Lung (tissue), 12 donors: ENCODE measurements around the gene BTNL9. TPM values are rescaled to one million over a fixed set of nuclear protein-coding genes. Genes with fewer than 3 reads are reported as not detected.

ENCODE experiments used
- ATAC-seq: fragments of 200-7000 bp; cut with Tn5 transposase; one replicate; pipeline ENCODE4 v1.9.1; 2020; ENCODE audit warnings: moderate number of reproducible peaks; ENCODE audit not compliant: insufficient read depth, low FRiP score
- DNase-seq, 3 donors: peaks; one replicate each; pipeline ENCODE4 v3.0.0-alpha.2; 2013 to 2017
- H3K27ac ChIP-seq, 2 donors: one replicate each; pipeline ENCODE4 v1.5.1; 2013; ENCODE audit warnings: mild to moderate bottlenecking in 2 of 2, moderate library complexity in 2 of 2, control low read depth in 1 of 2, inconsistent platforms in 1 of 2, low read depth in 1 of 2, low read length in 1 of 2
- H3K27me3 ChIP-seq, 3 donors: one replicate each; pipeline ENCODE4 v1.5.1; 2013; ENCODE audit warnings: low read length in 2 of 3; ENCODE audit not compliant: control insufficient read depth in 3 of 3, insufficient read depth in 3 of 3
- H3K36me3 ChIP-seq, 4 donors: one replicate each; pipeline ENCODE4 v1.5.1; 2013; ENCODE audit warnings: low read length in 4 of 4, mild to moderate bottlenecking in 1 of 4, moderate library complexity in 1 of 4; ENCODE audit not compliant: control insufficient read depth in 4 of 4, insufficient read depth in 4 of 4
- H3K4me1 ChIP-seq, 5 donors: one replicate each; pipeline ENCODE4 v1.5.1; 2013; ENCODE audit warnings: low read length in 5 of 5, mild to moderate bottlenecking in 2 of 5, moderate library complexity in 1 of 5; ENCODE audit not compliant: control insufficient read depth in 5 of 5, insufficient read depth in 5 of 5
- H3K4me3 ChIP-seq: one replicate; pipeline ENCODE4 v1.5.1; 2013; ENCODE audit warnings: mild to moderate bottlenecking, control low read depth, moderate library complexity
- H3K9ac ChIP-seq, 2 donors: one replicate each; pipeline ENCODE4 v1.5.1; 2013; ENCODE audit warnings: low read length in 2 of 2, control low read depth in 1 of 2; ENCODE audit not compliant: insufficient read depth in 1 of 2
- H3K9me3 ChIP-seq, 4 donors: one replicate each; pipeline ENCODE4 v1.5.1; 2013; ENCODE audit warnings: low read length in 3 of 4, mild to moderate bottlenecking in 1 of 4, moderate library complexity in 1 of 4; ENCODE audit not compliant: control insufficient read depth in 4 of 4, insufficient read depth in 3 of 4
- CTCF ChIP-seq: IDR thresholded peaks from 2 replicates; pipeline ENCODE4 v1.5.1; 2012; ENCODE audit warnings: mild to moderate bottlenecking; ENCODE audit errors: control extremely low read depth, extremely low read depth
- WGBS, 2 donors: extraction: QIAGEN DNeasy Blood & Tissue Kit; methylation state at CpG; one replicate each; pipeline ENCODE4 v1.1.7; 2013; 5-methylcytosine and 5-hydroxymethylcytosine counted together
- polyA plus RNA-seq, 2 donors: library from polyadenylated mRNA; stranded (reverse); fragments of 200-250 nt; gene quantifications; one replicate each; pipeline ENCODE4 v1.2.1, GENCODE V29; 2013
- total RNA-seq, 2 donors: library from RNA; depleted of rRNA in 1 of 2; stranded (reverse); fragments of >200 nt in 1 of 2; gene quantifications; one replicate each; pipeline ENCODE4 v1.2.1, GENCODE V29; 2014 to 2021
- donor health status: control.
- donor health status: control.
- donor health status: Bipolar disorder and iron deficiency.
- donor health status: healthy.
- donor health status: DM: yes; HTN: yes; CAD: no.

BTNL9 gene
- total and polyA plus RNA-seq, 4 donors, result 23.5 to 73.1 (median 62.3) TPM

GRCh38 chr5:181051841-181052671, 12.0 kb downstream of the BTNL9 start:
- Histone ChIP-seq H3K9ac (no peak overlapping the region), H3K27ac (peak overlapping the region; percentile 65 to 73), H3K4me3 (peak overlapping the region; percentile 41), H3K4me1 (peaks cover 0 to 15% (median 3%) of the 10 kb centered on the region in 5 donors), H3K9me3 (no peaks in the 10 kb centered on the region), H3K36me3 (no peaks in the 10 kb centered on the region), H3K27me3 (peaks cover 0 to 82% (median 64%) of the 10 kb centered on the region in 3 donors)
- no peak for TF ChIP-seq CTCF
- WGBS, 2 donors, result 29 to 31% methylated on average over 27 of the region's 27 CpGs
- ATAC-seq (no peak), DNase-seq (no peak)

DNA sequence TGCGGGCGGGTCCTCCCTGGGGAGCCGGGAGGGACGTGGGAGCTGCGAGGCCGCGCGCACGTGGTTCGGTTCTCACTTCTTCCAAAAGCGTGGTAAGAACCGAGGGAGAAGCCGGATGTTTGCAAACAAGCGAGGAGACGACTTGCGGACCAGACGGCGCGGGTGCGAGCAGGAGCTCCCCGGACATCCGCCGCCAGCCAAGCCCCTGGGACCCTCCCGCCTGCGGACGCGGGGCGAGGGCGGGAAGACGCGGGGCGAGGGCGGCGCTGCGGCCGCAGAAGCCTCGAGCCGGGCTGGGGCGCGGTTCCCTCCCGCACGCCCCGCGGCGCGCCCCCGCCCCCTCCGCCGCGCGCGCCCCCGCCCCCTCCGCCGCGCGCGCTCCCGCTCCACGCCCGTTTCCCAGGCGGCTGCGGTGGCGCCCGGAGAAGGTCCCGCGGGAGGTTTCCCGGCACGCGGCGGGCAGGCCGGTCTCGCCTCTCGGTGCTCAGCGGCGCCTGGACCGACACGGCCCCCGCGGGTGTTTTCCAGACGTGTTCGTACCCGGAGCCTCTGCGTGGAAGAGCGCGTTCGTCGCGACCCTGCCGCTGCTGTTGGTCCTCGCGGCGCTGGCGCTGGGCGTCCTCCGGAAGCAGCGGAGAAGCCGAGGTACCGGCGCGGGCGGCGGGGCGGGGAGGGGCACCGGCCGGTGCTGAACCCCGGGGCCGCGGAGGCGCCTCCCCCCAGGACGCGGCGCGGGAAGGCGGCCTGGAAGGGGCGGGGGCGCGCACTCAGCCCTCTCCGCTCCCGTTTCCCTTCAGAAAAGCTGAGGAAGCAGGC, 12.8 kb downstream of the BTNL9 start:
- Histone ChIP-seq H3K27ac (peak overlapping the region; percentile 65 to 73), H3K9ac (no peak overlapping the region), H3K9me3 (no peaks in the 10 kb centered on the region), H3K36me3 (no peaks in the 10 kb centered on the region), H3K4me3 (peak overlapping the region; percentile 41), H3K4me1 (peaks cover 0 to 15% (median 3%) of the 10 kb centered on the region in 5 donors), H3K27me3 (peaks cover 0 to 87% (median 70%) of the 10 kb centered on the region in 3 donors)
- no peak for TF ChIP-seq CTCF
- 1% methylated on average over 74 to 120 of the region's 120 CpGs for WGBS, 2 donors
- ATAC-seq (no peak), DNase-seq (peak; percentile 18 to 39 (median 22))

GRCh38 chr5:181053488-181054121, 13.5 kb downstream of the BTNL9 start:
- Histone ChIP-seq H3K9ac (no peak overlapping the region), H3K4me1 (peaks cover 0 to 15% (median 3%) of the 10 kb centered on the region in 5 donors), H3K36me3 (no peaks in the 10 kb centered on the region), H3K27ac (peak overlapping the region; percentile 38 to 54), H3K4me3 (peak overlapping the region; percentile 39), H3K27me3 (peaks cover 0 to 89% (median 75%) of the 10 kb centered on the region in 3 donors), H3K9me3 (no peaks in the 10 kb centered on the region)
- no peak for TF ChIP-seq CTCF
- DNase-seq (peak in 2 of 3 donors; percentile 5 to 23), ATAC-seq (no peak)
- 1 to 2% methylated on average over 45 of the region's 45 CpGs for WGBS, 2 donors
